ENCODE measurements around the gene HSPH1. TPM values are rescaled to one million over a fixed set of nuclear protein-coding genes. Genes with fewer than 3 reads are reported as not detected.

The HSPH1 gene
- total and polyA plus RNA-seq, 2 of the 13 experiments (the other 11 are each of a cell fraction or from before 2014, with no cell fraction given) = 13.0 to 62.9 TPM

- TF ChIP-seq TERF1 (CRISPR knock-in tag; IDR thresholded peaks at IDR 0.05) (no peak), RARA (CRISPR knock-in tag; IDR thresholded peaks at IDR 0.05) (no peak), ZNF143 (CRISPR knock-in tag; IDR thresholded peaks at IDR 0.05) (no peak), KDM6A (CRISPR knock-in tag; IDR thresholded peaks at IDR 0.05; ENCODE audit: low read depth) (no peak), FLYWCH1 (CRISPR knock-in tag; IDR thresholded peaks at IDR 0.05) (no peak)
- TF ChIP-seq, protein P1, sequence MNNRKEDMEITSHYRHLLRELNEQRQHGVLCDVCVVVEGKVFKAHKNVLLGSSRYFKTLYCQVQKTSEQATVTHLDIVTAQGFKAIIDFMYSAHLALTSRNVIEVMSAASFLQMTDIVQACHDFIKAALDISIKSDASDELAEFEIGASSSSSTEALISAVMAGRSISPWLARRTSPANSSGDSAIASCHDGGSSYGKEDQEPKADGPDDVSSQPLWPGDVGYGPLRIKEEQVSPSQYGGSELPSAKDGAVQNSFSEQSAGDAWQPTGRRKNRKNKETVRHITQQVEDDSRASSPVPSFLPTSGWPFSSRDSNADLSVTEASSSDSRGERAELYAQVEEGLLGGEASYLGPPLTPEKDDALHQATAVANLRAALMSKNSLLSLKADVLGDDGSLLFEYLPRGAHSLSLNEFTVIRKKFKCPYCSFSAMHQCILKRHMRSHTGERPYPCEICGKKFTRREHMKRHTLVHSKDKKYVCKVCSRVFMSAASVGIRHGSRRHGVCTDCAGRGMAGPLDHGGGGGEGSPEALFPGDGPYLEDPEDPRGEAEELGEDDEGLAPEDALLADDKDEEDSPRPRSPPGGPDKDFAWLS (CRISPR knock-in tag; IDR thresholded peaks at IDR 0.05; ENCODE audit: borderline replicate concordance) = no peak
Observed at GRCh38 chr13:31114641-31115040, 47.1 kb downstream of the HSPH1 start (continued).

DNA sequence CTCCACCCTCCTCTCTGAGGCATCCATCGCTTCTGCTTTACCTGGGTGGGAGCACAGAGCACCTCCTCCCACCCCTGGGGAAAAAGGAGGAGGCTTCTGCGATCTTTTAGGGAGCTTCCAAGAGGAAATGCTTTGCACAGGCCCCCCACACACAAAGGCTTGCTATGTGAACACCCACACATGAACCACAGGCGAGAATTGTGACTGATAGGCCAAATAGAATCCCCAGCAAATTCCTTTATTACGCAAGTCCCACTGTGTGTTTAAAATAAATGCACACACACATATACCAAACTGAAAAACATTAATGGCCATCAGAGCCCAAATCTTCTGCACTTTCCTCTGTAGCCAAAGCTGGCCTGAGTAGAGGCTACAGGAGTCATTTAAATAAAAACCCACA lies 50.6 kb downstream of the HSPH1 start:
- 17% methylated on average over 3 of the region's 4 CpGs for WGBS (ENCODE audit: low lambda C conversion rate)
- FAIRE-seq = no peak
- ATAC-seq = no peak
- no peak for DNase-seq (ENCODE audit: low spot score)
- intact Hi-C loops (cut with micrococcal nuclease; ENCODE audit: unreplicated experiment) = no loop called here
- H3K27ac ChIP-seq (ENCODE audit: extremely low read length, insufficient read depth, low read length) = no peak overlapping the region
- no peak overlapping the region for H3K4me2 ChIP-seq (ENCODE audit: low read depth, low read length)
- TF ChIP-seq CEBPB (IDR thresholded peaks at IDR 0.05; ENCODE audit: borderline replicate concordance, low read depth, low read length) (peak; percentile 23; the same call in 1 of the 2 replicates), PAX8 (CRISPR knock-in tag; IDR thresholded peaks at IDR 0.05; ENCODE audit: borderline replicate concordance) (no peak)
- CTCF ChIA-PET (ENCODE audit: low intra/inter-chr PET ratio, low total read pairs) = no interaction called here
- no peaks in the 10 kb centered on the region for H3K36me3 ChIP-seq (replicated peaks in 1 of 2; ENCODE audit: control insufficient read depth in 1 of 2, insufficient read depth in 2 of 2, low read length in 2 of 2)
- H3K9me3 ChIP-seq (ENCODE audit: low read length) = no peaks in the 10 kb centered on the region
- H3K9ac ChIP-seq (ENCODE audit: insufficient read depth, low read depth, low read length) = no peak overlapping the region
- H3K27me3 ChIP-seq (ENCODE audit: control insufficient read depth in 1 of 2, insufficient read depth in 2 of 2, low read length in 2 of 2) = peaks cover 0 to 24% of the 10 kb centered on the region in 2 experiments; a peak in 2 of 5 replicates
- no peak overlapping the region for H2AFZ ChIP-seq (ENCODE audit: low read length)
- POLR2A ChIA-PET = no interaction called here
- in situ Hi-C loops (cut with HindIII; ENCODE audit: extremely low pct_ligation_motif_present, low pct_unique_long_range_greater_than_20kb) = no loop called here
- H3K79me2 ChIP-seq (ENCODE audit: insufficient read depth, low read length) = no peaks in the 10 kb centered on the region
- no peaks in the 10 kb centered on the region for H4K20me1 ChIP-seq (ENCODE audit: insufficient read depth, low read length)
- H3K4me3 ChIP-seq (replicated peaks in 1 of 3; ENCODE audit: insufficient read depth in 1 of 3, low read depth in 2 of 3, low read length in 3 of 3) = no peak overlapping the region
- no peaks in the 10 kb centered on the region for H3K4me1 ChIP-seq (ENCODE audit: insufficient read depth, low read length)
- BruUV-seq (replicated peaks) = no TSS peak

All from HepG2 (cell line).